Kidney tubule cell (primary cell): ENCODE measurements around the gene CCDC142.
A peak's percentile ranks its signal among the peaks of the same experiment; 100 is the strongest.
"Not testable (repeated sequence)": the region's sequence is repeated elsewhere in the genome, so short reads cannot be mapped to it uniquely, and the experiment has no call there.

Experiments
- DNase-seq: peaks from one replicate; pipeline ENCODE4 v3.0.0-alpha.2; 2018; ENCODE audit warnings: low spot score

CCDC142 gene

DNA sequence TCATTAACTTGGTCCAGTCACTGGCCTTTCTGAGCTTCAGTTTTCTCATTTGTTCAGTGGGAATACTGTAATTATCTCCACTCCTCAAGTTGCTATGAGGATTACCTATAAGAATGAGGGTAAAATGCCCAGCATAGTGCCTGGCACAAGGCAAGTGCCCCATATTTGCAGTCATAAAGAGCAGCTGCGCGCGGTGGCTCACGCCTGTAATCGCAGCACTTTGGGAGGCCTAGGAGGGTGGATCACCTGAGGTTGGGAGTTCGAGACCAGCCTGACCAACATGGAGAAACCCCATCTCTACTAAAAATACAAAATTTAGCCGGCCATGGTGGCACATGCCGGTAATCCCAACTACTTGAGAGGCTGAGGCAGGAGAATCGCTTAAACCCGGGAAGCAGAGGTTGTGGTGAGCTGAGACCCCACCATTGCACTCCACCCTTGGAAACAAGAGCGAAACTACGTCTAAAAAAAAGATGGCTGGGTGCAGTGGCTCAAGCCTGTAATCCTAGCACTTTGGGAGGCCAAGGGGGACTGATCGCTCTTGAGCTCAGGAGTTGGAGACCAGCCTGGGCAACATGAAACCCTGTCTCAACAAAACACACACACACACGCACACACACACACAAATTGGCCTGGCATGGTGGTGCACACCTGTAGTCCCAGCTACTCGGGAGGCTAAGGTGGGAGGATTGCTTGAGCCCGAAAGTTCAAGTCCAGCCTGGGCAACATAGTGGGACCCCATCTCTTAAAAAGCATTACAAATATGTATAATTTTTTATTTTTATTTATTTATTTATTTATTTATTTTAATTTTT, 40.1 kb downstream of the CCDC142 start:
- not testable (repeated sequence) for DNase-seq

DNA sequence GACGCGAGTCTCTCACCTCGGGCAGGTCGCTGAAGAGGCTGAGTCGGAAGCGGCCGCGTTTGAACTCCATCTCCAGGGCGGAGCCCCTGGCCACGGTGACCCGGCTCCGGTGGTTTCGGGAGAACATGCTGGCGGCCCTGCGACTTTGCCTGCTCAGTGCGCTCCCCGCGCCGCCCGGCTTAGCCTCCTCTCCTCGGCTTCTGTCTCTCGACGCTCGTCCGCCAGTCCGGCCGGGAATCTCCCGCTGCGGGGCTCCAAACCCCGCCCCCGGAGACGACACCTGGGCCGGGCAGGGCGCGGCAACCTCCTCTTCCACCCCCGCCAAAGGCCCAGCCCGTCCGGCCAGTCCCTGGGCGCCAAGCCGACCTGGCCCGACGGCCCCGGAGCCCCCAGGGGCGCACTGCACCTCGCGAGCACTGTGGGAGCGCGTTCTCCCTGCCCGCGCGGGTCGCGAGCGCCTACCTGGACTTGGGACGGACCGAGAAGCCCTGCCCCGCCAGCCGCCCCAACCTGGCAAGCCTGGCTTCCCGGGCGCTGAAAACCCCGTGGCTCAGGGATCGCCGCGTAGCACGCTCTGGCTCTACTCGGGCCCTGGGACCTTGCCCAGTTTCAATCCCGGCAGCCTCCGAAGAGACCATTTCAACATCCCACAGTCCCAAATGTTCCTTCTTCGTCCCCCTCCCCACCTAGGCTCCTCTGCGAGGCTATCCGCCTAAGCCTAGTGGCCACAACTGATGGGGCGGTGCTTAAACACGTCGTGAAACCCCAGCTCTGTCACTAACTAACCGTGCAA, 40.9 kb downstream of the CCDC142 start, which contains the start of gene RTKN:
RTKN (minus strand) TSS at position 248 of the 793 bp plus-strand sequence; CDS start at position 127, 121 bp downstream.
- DNase-seq, result peak; percentile 91

DNA sequence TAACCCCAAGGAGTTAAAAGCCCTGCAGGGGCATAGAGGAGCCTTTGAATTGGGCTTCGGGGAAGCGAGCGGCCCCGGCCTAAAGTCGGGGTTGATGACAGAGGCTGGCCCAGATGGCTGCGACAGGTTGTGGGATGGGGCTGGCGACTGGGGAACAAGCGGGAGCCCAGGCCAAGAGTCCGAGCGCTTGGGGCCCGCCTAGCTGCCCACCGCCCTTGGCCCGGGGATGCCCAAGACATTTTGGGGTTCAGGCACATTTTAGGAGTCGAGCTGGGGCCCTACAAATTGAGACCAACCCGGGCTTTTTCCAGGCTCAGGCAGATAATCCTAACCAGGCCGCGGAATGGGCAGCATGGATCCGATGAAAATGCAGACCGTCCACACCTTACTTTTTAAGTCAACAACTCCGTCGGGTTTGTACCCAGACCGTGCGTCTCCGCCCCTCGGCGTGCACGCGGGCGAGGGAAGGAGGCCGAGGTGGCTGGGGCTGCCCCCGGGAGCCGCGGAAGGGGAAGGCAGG, 41.6 kb downstream of the CCDC142 start:
- DNase-seq, result no peak

DNA sequence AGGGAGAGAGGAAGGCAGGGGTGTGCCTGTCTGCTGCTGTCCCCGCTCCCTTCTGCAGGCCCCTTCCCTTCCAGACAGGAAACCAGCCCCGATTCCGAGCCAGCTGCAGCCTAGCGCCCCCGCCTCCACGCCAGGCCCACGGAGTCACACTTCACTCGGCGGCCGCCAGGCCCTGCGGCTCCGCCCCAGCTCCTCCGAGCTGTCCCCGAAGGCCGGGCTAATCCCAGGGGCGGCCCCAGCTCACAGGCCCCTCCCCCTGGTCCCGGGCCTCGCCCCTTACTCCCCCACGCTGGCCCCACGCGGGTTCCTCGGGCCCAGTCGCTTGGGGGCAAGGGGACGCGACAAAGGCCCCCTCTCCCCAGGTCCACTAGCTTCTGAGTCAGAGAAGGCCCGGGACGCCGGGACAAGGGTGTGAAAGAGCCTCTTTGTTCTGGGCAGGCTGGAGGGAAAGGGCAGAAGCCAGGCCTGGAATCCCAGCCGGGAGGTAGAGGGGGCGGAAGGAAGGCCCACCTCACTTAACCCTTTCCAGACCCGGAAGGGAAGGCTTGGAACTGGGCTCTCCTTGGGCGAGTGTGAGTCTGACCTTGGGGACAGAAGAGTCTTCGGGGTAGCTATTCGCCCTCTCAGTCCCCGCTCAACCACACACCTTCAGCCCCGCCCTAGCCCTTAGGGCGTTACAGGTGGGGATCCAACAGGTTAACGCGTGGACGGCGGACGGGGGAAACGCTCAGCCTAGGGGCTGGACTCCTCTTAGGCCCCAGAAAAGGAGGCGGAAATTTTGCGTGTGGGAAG, 42.2 kb downstream of the CCDC142 start:
- peak; percentile 92 for DNase-seq

GRCh38 chr2:74439803-74440377, 42.9 kb downstream of the CCDC142 start:
- no peak for DNase-seq

DNA sequence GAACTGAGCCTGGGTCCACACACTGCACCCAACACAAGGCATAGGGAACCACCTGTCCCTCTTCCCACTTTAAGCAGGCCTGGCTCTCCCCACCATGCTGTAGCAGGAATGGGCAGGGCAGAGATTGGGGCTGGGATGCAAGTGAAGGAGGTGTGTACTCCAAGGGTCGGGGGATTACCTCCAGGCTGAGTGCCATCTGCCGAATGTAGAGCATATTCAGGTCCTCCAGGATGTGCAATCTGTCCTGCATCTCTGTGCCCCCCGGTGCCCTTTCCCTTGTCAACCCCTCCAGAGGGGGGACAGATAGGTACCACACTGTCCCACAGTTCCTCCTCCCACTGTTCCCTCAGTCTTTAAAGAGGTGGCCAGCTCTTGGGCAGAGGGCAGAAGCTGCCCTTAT, 43.4 kb downstream of the CCDC142 start:
- no peak for DNase-seq

- DNase-seq, result no peak
Observed at GRCh38 chr2:74438248-74438647, 44.5 kb downstream of the CCDC142 start.

DNA sequence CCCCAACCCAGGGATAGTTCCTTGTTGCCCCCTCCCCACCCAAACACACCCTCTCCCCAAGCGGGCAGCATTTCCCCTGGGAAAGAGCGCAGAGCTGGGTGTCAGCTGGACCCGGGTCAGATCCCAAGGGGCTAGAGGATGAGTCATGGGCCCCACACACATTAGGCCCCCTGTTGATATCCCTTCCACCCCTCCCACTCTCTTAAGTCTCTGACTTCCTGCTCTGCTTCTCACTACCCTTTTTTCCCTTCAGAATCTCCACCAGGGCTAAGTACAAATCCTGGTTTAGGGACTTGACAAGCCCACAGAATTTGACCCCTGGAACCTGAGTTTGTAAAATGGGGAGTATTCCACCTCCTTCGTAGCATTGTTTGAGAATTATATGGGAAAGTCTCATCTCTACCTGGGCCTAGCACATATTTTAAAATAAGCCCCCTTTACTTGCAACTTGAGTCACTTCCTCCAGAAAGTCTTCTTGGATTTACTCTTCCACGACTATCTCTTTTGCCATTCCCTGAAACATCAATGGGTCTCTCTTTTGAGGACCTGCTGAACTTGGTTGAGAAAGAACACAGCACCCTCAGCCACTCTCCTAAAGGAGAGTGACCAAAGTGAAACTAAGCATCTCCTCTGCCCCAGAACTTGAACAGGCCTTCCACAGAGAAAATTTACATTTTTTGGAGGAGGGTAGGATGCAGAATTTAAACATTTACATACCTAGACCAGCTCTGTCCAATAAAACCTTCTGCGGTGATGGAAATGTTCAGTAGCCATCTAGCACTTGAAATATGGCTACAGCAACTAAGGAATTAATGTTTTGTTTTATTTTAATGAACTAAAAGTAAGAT, 45.7 kb downstream of the CCDC142 start:
- no peak for DNase-seq

DNA sequence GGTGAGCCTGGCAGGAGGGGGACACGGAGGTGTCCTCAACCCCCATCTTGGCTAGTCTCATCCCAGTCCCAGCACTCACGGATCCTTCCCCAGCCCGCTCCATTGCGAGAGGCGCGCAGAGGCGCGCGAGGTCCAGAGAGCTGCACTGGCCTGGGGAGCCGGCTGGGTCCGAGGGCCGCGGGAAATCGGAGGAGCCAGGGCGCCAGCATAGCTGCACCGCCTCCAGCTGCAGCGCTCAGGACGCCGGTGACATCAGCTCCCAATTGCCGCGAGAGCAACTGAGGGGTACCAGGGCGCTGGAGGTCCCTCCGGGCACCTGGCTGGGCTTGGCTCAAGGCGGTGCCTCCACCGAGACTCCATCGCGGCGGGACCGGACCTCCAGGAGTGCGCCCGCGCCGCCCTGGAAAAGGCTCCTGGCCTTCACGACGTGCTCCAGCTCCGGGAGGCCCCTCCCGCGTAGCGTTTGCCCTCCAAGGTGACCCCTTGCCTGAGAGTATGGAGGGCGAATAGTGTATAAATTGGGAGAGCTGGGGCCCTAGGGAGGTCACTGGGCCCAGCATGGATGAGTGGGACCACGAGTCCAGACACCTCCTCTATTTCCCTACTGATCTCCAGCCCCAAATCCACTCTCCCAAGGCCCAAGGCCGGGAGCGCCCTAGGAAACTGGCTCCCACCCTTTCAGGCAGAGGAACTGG, 46.5 kb downstream of the CCDC142 start:
- no peak for DNase-seq

DNA sequence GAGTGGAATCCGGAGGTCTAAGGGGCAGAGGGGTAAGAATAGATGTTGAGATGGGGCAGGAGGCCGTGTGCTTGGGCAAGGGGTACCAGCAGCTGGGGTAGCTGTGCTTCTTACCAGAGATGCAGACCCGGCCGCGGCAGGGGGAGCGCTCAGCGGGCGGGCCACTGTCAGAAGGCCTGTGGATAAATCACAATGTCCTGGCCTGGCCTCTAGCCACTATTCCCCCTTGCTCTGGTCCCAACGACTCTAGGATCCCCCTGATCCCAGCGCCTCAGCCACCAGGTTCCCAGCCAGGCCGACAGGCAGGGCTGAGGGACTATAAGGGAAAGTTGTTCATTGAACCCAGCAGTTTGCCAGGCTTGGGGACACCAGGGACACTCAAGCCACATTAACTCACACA, 52.3 kb downstream of the CCDC142 start:
- no peak for DNase-seq

GRCh38 chr2:74429487-74430451, 53.0 kb downstream of the CCDC142 start:
- peak; percentile 57 for DNase-seq

GRCh38 chr2:74428675-74429074, 54.1 kb downstream of the CCDC142 start:
- no peak for DNase-seq

DNA sequence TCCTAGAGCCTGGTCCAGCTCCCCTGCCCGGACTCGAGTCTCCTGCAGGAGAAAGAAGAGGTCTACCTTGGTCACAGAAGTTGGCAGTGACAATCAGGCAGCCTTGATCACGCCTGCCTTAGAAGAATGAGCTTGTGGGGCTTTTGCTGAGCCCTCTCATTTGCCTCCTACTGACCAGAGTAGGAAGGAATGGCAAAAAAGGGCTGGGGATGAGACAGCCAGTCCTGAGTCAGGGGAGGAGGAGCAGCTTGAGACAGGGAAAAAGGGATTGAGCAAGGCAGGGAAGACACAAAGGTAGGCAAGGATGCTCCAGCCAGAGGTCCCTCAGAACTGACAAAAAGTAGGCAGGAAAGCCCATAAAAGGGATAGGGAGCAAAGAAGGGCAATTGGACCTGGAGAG, 55.2 kb downstream of the CCDC142 start:
- no peak for DNase-seq

GRCh38 chr2:74426181-74426758, 56.5 kb downstream of the CCDC142 start:
- no peak for DNase-seq

DNA sequence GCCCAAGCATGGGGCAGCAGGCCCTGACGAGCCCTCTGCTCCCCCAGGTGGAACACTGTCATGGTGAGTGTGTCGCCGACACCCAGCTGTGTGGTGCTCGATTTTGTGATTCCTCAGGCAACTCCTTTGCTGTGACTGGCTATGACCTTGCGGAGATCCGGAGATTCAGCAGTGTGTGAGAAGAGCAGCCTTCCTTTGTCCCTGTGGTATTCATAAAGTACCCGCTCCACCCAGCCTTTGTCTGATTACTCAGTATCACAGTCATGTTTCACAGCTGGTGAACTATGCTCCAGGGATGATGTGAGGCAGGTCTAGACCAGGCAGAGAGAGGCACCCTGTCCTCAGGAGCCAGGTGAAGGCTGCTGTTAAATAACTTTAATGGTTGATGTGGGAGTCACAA, 57.3 kb downstream of the CCDC142 start:
- peak; percentile 84 for DNase-seq

DNA sequence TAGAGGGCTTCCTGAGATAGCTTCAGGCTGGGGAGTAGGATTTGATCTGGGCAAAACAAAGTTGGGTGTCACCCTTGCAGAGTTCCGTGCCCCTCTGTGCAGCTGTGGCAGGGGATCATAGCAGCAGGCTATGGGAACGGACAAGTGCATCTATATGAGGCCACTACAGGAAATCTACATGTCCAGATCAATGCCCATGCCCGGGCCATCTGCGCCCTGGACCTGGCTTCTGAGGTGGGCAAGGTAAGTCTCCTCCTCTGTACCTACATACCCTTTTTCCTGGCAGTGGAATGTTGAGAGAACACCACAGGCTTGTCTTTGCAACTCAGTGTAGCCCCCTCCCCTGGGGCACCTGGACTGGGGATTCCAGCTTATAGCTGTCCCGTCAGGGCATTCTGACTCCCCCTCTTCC, 57.8 kb downstream of the CCDC142 start:
- DNase-seq, result no peak

DNA sequence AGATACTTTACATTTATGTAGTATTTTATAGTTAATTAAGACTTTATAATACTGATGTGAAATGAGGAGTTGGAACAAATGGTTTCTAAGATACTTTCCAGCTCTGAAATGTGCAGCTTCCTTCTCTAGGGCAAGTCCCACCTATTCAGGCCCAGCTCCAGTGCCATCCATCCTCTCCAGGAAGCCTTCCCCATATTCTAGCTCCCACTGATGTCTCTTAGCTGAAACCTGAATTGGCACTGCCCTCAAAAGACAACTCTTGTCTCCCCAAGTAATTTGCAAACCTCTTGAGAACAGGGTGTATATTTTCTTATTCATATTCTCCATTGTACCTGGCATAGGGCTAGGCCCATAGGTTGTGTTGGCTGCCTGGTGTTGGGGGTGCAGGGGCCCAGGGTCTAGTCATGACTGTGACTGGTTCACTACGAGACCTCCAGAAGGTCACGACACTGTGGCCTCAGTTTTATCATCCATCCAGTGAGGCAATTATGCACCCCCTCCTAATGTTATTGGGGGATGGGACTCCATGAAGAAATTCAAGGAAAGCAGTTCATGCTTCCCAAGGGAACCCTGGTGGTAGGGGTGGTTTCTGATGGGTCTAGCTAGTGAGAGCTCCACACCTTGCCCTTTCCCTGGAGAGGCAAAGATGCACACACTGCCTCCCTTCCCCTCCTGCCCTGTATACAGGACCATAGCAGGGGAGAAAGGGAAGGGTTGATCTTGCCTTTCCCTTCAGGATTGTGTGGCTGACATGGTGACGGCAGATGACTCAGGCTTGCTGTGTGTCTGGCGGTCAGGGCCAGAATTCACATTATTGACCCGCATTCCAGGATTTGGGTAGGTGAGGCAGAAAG, 58.4 kb downstream of the CCDC142 start:
- no peak for DNase-seq
